Neutrophil (primary cell): Measurements from ENCODE around the gene TTLL9.

Source experiments
- H3K27ac ChIP-seq: fragments of 200-600 bp; sonication (generic); 2 replicates; pipeline ENCODE4 v1.5.1; 2016; ENCODE audit warnings: mild to moderate bottlenecking, moderate library complexity
- H3K27me3 ChIP-seq: fragments of 200-600 bp; sonication (generic); 2 replicates; pipeline ENCODE4 v1.6.0; 2016; ENCODE audit warnings: mild to moderate bottlenecking
- H3K36me3 ChIP-seq: fragments of 200-600 bp; sonication (generic); 2 replicates; pipeline ENCODE4 v1.5.1; 2017
- H3K4me1 ChIP-seq, 2 experiments: fragments of 200-600 bp in 1 of 2; sonication (generic) in 1 of 2; 1 replicate in 1 of 2; 2 replicates in 1 of 2; pipeline versions ENCODE4 v1.5.1 to v1.6.1; 2013 to 2016; ENCODE audit warnings: low read depth in 1 of 2, low read length in 1 of 2, mild to moderate bottlenecking in 1 of 2, moderate library complexity in 1 of 2; ENCODE audit not compliant: control insufficient read depth in 1 of 2, insufficient read depth in 1 of 2
- H3K4me3 ChIP-seq, 2 experiments: fragments of 200-600 bp in 1 of 2; sonication (generic) in 1 of 2; 1 replicate in 1 of 2; 2 replicates in 1 of 2; pipeline ENCODE4 v1.5.1; 2013 to 2016; ENCODE audit warnings: low read depth in 1 of 2, low read length in 1 of 2, mild to moderate bottlenecking in 1 of 2, moderate library complexity in 1 of 2
- H3K9me3 ChIP-seq: fragments of 200-600 bp; sonication (generic); 2 replicates; pipeline ENCODE4 v1.5.1; 2016
- CTCF ChIP-seq: fragments of 200-600 bp; sonication (generic); IDR thresholded peaks from 2 replicates; pipeline ENCODE4 v1.5.1; 2016; ENCODE audit warnings: antibody characterized with exemption

TTLL9 gene

GRCh38 chr20:31897541-31897940 is 27.1 kb downstream of the TTLL9 start:
- Histone ChIP-seq H3K4me1 (no peaks in the 10 kb centered on the region), H3K27me3 (no peaks in the 10 kb centered on the region), H3K27ac (no peak overlapping the region), H3K4me3 (no peak overlapping the region), H3K9me3 (no peaks in the 10 kb centered on the region), H3K36me3 (no peaks in the 10 kb centered on the region)
- no peak for TF ChIP-seq CTCF

GRCh38 chr20:31901615-31902014 is 31.2 kb downstream of the TTLL9 start:
- no peak for TF ChIP-seq CTCF
- no peaks in the 10 kb centered on the region for H3K36me3 ChIP-seq
- no peaks in the 10 kb centered on the region for H3K27me3 ChIP-seq
- H3K27ac ChIP-seq: no peak overlapping the region
- H3K9me3 ChIP-seq: no peaks in the 10 kb centered on the region
- no peaks in the 10 kb centered on the region for H3K4me1 ChIP-seq
- H3K4me3 ChIP-seq: no peak overlapping the region

GRCh38 chr20:31903627-31904386 is 33.4 kb downstream of the TTLL9 start:
- Histone ChIP-seq H3K27me3 (no peaks in the 10 kb centered on the region), H3K4me1 (no peaks in the 10 kb centered on the region), H3K4me3 (no peak overlapping the region), H3K36me3 (no peaks in the 10 kb centered on the region), H3K9me3 (no peaks in the 10 kb centered on the region), H3K27ac (no peak overlapping the region)
- no peak for TF ChIP-seq CTCF

GRCh38 chr20:31906001-31906400 is 35.6 kb downstream of the TTLL9 start:
- TF ChIP-seq CTCF: no peak
- no peaks in the 10 kb centered on the region for H3K4me1 ChIP-seq

GRCh38 chr20:31907046-31907445 is 36.6 kb downstream of the TTLL9 start:
- no peak overlapping the region for H3K27ac ChIP-seq
- H3K4me3 ChIP-seq: no peak overlapping the region
- no peaks in the 10 kb centered on the region for H3K9me3 ChIP-seq
- no peaks in the 10 kb centered on the region for H3K27me3 ChIP-seq
- no peaks in the 10 kb centered on the region for H3K36me3 ChIP-seq
- no peak for TF ChIP-seq CTCF
- H3K4me1 ChIP-seq: no peaks in the 10 kb centered on the region

More at GRCh38 chr20:31906001-31906400, 35.6 kb downstream of the TTLL9 start:
- H3K9me3 ChIP-seq: no peaks in the 10 kb centered on the region
- no peak overlapping the region for H3K4me3 ChIP-seq
- no peaks in the 10 kb centered on the region for H3K36me3 ChIP-seq
- H3K27ac ChIP-seq: no peak overlapping the region
- H3K27me3 ChIP-seq: no peaks in the 10 kb centered on the region
